ENCODE measurements around the gene CFAP97. TPM values are rescaled to one million over a fixed set of nuclear protein-coding genes. Genes with fewer than 3 reads are reported as not detected.

Gene CFAP97
- total RNA-seq, 1 donor: 74.3 TPM

DNA sequence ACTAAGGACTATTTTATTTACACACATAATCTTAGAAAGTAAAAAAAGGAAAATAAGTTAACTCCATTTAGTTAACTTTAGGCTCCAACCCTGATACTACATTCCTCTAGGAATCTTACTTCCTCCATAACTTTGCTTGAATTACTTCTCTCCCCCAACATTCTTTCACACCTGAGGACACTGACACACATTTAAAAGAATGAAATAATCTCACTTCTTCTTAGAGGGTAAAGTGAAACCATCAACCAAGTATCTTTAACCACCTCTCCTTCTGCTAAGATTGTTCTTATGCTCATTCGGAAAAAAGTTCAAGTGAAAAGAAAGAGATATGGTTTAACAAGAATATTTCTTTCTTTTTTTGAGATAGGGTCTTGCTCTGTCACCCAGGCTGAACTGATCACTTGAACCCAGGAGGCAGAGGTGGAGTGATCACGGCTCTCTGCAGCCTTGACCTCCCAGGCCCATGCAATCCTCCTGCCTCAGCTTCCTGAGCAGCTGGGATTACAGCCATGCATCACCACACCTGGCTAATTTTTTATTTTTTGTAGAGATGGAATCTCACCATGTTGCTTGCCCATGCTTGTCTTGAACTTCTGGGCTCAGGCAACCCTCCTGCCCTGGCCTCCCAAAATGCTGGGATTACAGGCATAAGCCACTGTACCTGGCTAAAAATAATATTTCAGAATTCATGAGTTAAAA, 32.3 kb downstream of the CFAP97 start:
- H3K4me3 ChIP-seq (ENCODE audit: low read depth, low read length): no peak overlapping the region
- DNase-seq (ENCODE audit: low read depth): no peak
- TF ChIP-seq, protein P1, sequence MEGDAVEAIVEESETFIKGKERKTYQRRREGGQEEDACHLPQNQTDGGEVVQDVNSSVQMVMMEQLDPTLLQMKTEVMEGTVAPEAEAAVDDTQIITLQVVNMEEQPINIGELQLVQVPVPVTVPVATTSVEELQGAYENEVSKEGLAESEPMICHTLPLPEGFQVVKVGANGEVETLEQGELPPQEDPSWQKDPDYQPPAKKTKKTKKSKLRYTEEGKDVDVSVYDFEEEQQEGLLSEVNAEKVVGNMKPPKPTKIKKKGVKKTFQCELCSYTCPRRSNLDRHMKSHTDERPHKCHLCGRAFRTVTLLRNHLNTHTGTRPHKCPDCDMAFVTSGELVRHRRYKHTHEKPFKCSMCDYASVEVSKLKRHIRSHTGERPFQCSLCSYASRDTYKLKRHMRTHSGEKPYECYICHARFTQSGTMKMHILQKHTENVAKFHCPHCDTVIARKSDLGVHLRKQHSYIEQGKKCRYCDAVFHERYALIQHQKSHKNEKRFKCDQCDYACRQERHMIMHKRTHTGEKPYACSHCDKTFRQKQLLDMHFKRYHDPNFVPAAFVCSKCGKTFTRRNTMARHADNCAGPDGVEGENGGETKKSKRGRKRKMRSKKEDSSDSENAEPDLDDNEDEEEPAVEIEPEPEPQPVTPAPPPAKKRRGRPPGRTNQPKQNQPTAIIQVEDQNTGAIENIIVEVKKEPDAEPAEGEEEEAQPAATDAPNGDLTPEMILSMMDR (IDR thresholded peaks at IDR 0.05; ENCODE audit: insufficient read depth, low read length): no peak

DNA sequence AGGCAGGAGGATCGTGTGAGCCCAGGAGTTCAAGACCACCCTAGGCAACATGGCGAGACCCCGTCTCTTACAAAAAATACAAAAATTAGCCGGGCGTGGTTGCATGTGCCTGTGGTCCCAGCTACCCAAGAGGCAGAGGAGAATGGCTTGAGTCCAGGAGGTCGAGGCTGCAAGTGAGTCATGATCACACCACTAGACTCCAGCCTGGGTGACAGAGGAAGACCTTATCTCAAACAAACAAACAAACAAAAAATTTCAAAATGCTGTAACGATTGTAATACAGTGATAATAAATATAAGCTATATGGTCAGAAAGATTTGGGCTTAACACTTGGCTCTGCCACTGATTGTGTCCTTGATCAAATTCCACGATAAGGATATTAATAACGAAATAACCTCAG, 36.6 kb downstream of the CFAP97 start:
- no peak overlapping the region for H3K4me3 ChIP-seq (ENCODE audit: low read depth, low read length)
- TF ChIP-seq, protein P1 (IDR thresholded peaks at IDR 0.05; ENCODE audit: insufficient read depth, low read length): no peak
- no peak for DNase-seq (ENCODE audit: low read depth)

DNA sequence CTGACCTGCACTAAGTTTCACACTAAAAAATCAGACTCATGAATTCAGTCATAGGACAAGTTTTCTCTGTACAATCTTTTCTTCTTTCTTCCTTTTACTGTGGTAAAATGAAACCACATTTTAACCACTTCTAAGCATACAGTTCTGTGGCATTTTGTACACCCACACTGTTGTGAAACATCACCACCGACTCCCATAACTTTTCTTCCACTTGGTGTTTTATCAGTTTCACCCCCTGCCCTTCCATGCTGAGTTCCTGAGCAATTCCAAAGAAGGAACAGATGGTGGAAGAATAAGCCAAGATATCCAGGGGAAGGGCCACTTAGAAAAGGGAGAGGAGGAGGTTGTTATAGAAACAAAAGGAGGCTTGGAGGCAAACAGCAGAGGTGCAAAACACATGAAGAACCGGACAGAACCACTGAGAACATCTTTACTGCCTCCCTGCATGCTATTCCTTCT, 38.2 kb downstream of the CFAP97 start:
- TF ChIP-seq, protein P1 (IDR thresholded peaks at IDR 0.05; ENCODE audit: insufficient read depth, low read length): no peak
- DNase-seq (ENCODE audit: low read depth): peak; percentile 91
- no peak overlapping the region for H3K4me3 ChIP-seq (ENCODE audit: low read depth, low read length)

DNA sequence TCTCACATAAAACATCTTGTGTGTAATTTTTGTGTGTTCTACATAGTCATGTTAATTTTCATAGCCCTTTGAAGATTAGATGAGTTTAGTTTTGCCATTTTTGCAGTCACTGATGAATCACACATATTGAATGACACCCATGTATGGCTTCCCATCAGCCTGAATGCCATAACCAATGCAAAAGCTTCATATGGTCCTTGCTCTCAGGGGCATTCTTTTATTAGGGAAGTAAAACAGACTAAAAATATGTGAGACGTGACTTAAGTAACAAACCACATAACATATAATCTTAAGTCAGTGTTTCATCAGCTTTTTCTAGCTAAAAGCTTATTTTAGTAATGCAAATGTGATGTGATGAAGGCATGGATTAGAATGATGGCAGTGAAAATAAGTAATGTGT, 52.5 kb downstream of the CFAP97 start:
- H3K4me3 ChIP-seq (ENCODE audit: low read depth, low read length): no peak overlapping the region
- TF ChIP-seq, protein P1 (IDR thresholded peaks at IDR 0.05; ENCODE audit: insufficient read depth, low read length): no peak
- no peak for DNase-seq (ENCODE audit: low read depth)

DNA sequence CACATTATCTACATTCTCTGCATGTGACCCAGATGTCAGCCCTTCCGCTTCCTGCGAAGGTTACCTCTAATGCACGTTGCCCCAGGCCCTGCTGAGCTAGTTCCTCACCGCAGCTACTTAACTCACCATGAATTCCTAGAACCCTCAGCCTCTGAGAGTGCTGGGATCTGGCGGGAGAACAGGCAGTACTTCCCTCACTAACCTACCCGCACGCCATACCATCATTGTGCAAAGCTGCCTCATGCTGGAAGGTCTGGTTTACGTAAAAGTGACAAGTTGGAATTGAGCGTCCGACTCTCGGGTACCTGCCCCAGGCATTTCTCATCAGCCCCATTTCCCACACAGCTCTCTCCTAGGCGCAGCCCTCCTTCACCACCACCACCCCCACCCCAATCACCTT, 54.4 kb downstream of the CFAP97 start:
- DNase-seq (ENCODE audit: low read depth): no peak
- TF ChIP-seq, protein P1 (IDR thresholded peaks at IDR 0.05; ENCODE audit: insufficient read depth, low read length): no peak
- H3K4me3 ChIP-seq (ENCODE audit: low read depth, low read length): no peak overlapping the region

DNA sequence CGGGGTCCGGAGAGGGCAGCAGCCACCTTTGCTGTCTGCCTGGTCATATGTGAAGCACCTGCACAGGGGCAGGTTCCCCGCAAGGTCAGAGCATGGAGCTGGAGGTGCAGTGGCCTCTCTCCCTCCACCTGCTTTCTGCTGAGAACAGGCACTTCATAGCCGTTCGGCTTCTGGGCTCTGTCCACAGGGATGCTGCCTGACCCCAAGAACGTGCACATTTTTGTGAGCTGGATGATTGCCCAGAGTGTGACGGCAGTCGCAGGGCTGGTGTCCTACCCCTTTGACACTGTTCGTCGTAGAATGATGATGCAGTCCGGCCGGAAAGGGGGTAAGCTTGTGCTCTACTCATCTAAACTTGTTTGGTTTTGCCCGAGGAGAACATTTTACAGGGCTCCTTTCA, 58.2 kb downstream of the CFAP97 start:
- no peak for DNase-seq (ENCODE audit: low read depth)
- TF ChIP-seq, protein P1 (IDR thresholded peaks at IDR 0.05; ENCODE audit: insufficient read depth, low read length): no peak
- H3K4me3 ChIP-seq (ENCODE audit: low read depth, low read length): no peak overlapping the region

All from fibroblast of the aortic adventitia (primary cell).